HG02885 (cell line): ENCODE results near the gene PEX7.
"Not testable (repeated sequence)": the region's sequence is repeated elsewhere in the genome, so short reads cannot be mapped to it uniquely, and the experiment has no call there.

Experiments used
- ATAC-seq: cut with Tn5 transposase; IDR thresholded peaks from one replicate; pipeline ENCODE4 v1.9.1; 2021; ENCODE audit warnings: mild to moderate bottlenecking; ENCODE audit not compliant: unreplicated experiment, poor library complexity

PEX7 gene

GRCh38 chr6:136890194-136890839, 67.9 kb downstream of the PEX7 start:
- ATAC-seq: no peak

- ATAC-seq: no peak
Measured at GRCh38 chr6:136890986-136891385, 68.6 kb downstream of the PEX7 start.

- ATAC-seq: no peak
Measured at GRCh38 chr6:136893187-136893586, 70.8 kb downstream of the PEX7 start.

- no peak for ATAC-seq
Measured at GRCh38 chr6:136895901-136896300, 73.5 kb downstream of the PEX7 start.

GRCh38 chr6:136897071-136897470, 74.7 kb downstream of the PEX7 start:
- ATAC-seq: no peak

- ATAC-seq: no peak
Measured at GRCh38 chr6:136901212-136901784, 78.9 kb downstream of the PEX7 start.

GRCh38 chr6:136904477-136904876, 82.1 kb downstream of the PEX7 start:
- ATAC-seq: not testable (repeated sequence)

GRCh38 chr6:136914947-136915346, 92.6 kb downstream of the PEX7 start:
- ATAC-seq: no peak

- no peak for ATAC-seq
Measured at GRCh38 chr6:136918706-136919105, 96.3 kb downstream of the PEX7 start.

- no peak for ATAC-seq
Measured at GRCh38 chr6:136920216-136920615, 97.8 kb downstream of the PEX7 start.

GRCh38 chr6:136920671-136921380, 98.4 kb downstream of the PEX7 start:
- ATAC-seq: no peak

GRCh38 chr6:136921381-136921935, 99.1 kb downstream of the PEX7 start:
- ATAC-seq: no peak

- ATAC-seq: no peak
Measured at GRCh38 chr6:136921936-136922684, 99.7 kb downstream of the PEX7 start, which contains the start of gene SLC35D3. Gene SLC35D3 (plus strand): TSS chr6:136922301. CDS start chr6:136922429, 128 bp downstream.

GRCh38 chr6:136922685-136923006, 100.3 kb downstream of the PEX7 start:
- no peak for ATAC-seq

- no peak for ATAC-seq
Measured at GRCh38 chr6:136923116-136923953, 100.9 kb downstream of the PEX7 start.

GRCh38 chr6:136923954-136924673, 101.7 kb downstream of the PEX7 start:
- ATAC-seq: no peak

- ATAC-seq: no peak
Measured at GRCh38 chr6:136926383-136926782, 104.0 kb downstream of the PEX7 start.

GRCh38 chr6:136927292-136927691, 104.9 kb downstream of the PEX7 start:
- no peak for ATAC-seq

- no peak for ATAC-seq
Measured at GRCh38 chr6:136930528-136930927, 108.1 kb downstream of the PEX7 start.
